K562 (cell line): ENCODE measurements around the gene CPNE8.

Experiments
- IRF2 ChIP-seq: sonication (generic); formaldehyde crosslinking; IDR thresholded peaks from 2 replicates; pipeline ENCODE4 v1.8.1; 2022; ENCODE audit warnings: mild to moderate bottlenecking, missing genetic modification reagents
- SNRNP70 ChIP-seq: fragments of 200-400 bp; formaldehyde crosslinking; optimal IDR thresholded peaks from 2 replicates; pipeline ENCODE3; 2017; ENCODE audit warnings: low read depth, low read length
- SUPT5H ChIP-seq: fragments of 450-650 bp; IDR thresholded peaks from 2 replicates; pipeline ENCODE4 v1.6.1; 2016
- ZNF232 ChIP-seq: sonication (generic); formaldehyde crosslinking; IDR thresholded peaks from 2 replicates; pipeline ENCODE4 v1.8.0; 2022; ENCODE audit warnings: mild to moderate bottlenecking, missing genetic modification reagents

DNA sequence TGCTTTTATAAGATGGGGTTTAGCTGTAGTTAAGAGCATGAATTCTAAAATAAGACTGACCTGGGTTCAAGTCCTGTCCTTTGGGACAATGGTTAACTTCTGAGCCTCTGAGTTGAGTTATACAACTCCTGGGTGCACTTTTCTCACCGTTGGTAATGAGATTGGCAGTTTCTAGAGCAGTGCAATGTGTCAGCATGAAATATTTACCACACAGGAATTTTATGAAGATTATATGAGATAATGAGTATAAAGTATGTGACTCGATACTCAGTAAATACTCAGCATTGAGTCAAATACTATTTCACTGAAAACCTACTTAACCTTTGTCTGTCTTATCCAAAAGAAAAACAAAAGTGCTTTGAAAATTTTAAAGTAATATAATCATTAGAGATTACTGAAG, 214.2 kb downstream of the CPNE8 start:
- TF ChIP-seq SUPT5H = no peak
- TF ChIP-seq SNRNP70 = no peak
- no peak for TF ChIP-seq IRF2
- no peak for TF ChIP-seq ZNF232 (CRISPR knock-in tag)
